OCI-LY7 (cell line): ENCODE measurements around the gene PEX14.

Source experiments
- CTCF ChIP-seq: fragments of 200-600 bp; sonication (generic); conservative IDR thresholded peaks from 2 replicates; pipeline ENCODE4 v1.5.1; 2014; ENCODE audit warnings: mild to moderate bottlenecking, antibody characterized with exemption, low read length, moderate library complexity, mixed read lengths
- EZH2phosphoT487 ChIP-seq: fragments of 200-600 bp; sonication (generic); IDR thresholded peaks from 2 replicates; pipeline ENCODE4 v1.6.1; 2018; ENCODE audit warnings: low read depth, borderline replicate concordance, mild to moderate bottlenecking, mixed run types, antibody characterized with exemption, low read length, moderate library complexity, mixed read lengths

- no peak for TF ChIP-seq CTCF
- no peak for TF ChIP-seq EZH2phosphoT487
These were observed 117.6 kb downstream of the PEX14 start for GRCh38 chr1:10592373-10592772.
